GM04504 (cell line): Measurements from ENCODE around the gene CPE.

ENCODE experiments used
- DNase-seq: peaks from one replicate; pipeline ENCODE4 v3.0.0-alpha.2; 2012; ENCODE audit warnings: low read depth

CPE gene

DNA sequence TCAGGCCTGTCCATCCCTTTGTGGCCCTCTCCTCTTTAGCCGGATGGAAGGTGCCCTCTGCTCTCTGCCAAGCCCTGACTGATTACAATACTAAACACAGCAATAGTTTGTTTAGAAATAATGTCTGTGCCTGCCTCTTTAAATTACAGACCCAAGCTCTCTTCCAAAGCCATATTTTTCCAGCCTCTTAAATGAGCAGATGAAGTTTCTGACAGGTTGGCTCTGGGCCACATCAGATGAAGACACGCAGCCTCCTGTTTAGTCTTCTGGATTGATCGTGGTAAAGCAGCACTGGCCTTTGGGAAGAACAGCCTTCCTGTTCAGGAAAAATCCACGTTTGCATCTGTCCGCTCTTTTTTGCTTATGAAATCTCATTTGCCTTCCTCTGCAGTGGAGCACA lies 133.6 kb downstream of the CPE start:
- DNase-seq, result no peak

DNA sequence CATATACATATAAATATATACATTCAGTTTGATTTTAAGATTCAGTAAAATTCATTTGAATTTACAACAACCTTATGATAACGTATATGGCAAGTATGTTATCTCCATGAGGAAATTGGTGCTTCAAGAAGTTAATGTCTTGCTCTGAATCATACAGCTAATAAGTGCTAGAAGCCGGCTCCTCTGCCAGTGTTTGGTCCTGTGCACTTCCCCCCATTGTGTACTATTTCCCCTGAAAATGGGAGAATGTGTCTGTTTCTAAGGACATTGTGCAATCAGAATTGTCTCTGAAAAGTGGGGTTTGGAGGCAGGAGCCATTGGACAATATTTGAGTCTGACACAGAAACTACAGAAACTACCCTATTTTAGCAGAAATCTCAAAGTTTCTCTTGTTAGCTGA lies 135.9 kb downstream of the CPE start:
- no peak for DNase-seq

DNA sequence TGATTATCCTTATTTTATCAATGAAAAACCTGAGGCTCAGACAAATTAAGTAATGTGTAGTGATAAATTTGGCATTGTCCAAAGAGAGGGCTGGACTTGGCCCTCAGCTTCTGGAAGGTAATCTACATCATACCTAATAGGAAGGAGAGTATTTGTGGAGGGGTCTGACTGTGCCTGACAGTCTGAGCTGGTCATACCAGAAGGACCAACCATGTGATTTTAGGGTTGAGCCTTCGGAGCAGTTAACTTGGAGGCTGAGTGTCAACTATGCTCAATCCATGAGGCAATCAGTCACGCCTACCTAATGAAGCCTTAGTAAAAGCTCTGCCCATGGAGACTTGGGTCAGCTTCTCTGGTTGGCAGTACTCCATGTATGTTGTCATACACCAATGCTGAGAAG lies 136.4 kb downstream of the CPE start:
- no peak for DNase-seq

DNA sequence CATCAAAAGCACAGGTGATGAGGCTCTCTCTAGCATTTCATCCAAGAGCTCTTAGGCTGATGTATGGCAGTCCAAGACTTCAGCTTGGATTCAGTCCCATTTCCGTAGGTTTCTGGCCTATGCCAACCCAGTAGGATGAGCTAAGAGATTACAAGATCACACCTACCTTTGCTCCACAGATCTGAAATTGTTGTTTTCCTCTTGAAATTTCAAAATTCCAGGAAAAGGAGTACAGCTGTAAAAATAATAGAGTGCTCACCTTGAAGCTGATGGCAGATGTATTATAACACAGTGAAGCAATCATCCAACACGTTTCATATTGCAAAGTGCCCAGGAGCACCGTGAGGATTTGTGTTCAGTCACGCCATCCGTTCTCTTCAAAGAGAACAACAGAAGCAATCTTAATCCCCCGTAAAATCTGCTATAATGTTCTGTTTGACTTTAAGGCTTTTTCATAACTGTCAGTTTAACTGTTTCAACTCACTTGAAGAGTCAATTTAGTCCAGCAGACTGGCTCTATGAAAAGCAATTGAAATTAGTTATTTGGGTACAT lies 137.5 kb downstream of the CPE start:
- no peak for DNase-seq

DNA sequence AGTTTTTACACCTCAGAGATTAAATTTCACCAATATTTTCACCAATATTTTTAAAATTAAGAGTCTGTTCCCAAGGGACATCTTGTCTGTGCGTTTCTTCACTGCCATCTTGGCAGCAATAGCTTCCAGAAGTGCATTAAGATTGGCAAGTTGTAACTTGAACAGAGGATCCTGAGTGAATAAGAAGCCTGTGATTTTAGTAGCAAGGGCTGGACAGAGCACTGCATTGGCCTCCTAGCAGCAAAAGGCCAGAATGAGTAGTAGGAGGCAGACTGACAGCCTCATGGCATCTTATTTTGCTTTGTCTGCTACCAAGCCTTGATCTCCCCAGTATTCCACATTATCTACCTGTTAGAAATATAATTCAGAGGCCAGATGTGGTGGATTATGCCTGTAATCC lies 138.4 kb downstream of the CPE start:
- DNase-seq, result no peak

DNA sequence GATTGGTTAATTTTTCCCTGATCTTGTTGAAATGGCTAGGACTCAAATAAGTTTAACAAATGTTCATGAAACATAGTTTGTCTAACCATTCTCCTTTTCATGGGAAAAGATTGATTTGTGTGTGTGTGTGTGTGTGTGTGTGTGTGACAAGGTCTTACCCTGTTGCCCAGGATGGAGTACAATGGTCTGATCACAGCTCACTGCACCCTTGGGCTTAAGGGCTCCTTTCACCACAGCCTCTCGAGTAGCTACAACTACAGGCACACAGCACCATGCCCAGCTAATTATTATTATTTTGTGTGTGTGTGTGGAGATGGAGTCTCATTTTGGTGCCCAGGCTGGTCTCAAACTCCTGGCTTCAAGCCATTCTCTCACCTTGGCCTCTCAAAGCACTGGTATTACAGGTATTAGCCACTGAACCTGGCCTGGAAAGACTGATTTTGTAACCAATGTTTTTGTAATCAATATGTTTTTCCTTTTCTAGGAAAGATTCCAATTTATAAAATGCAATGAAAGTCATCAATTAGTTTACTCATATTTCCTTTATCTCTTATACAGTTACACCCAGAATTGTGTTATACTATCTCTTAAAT lies 139.3 kb downstream of the CPE start:
- DNase-seq, result no peak

DNA sequence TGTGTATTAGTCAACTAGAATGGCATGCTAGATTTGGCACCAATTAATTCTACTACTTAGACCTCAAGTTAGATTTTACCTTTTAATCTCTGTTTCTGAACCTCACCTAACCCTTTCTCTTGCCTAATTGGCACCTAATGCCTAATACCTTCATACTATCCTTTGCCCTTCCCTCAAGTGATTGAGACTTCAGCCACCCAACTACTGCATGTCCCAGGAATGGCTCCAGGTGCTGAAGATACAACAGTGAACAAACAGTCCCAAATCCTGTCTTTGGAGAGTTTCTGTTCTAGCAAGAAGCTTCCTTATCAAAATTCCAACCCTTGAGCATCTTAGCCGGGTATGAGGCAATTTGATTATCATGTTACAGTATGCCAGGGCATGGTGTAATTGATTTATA lies 139.9 kb downstream of the CPE start:
- no peak for DNase-seq

DNA sequence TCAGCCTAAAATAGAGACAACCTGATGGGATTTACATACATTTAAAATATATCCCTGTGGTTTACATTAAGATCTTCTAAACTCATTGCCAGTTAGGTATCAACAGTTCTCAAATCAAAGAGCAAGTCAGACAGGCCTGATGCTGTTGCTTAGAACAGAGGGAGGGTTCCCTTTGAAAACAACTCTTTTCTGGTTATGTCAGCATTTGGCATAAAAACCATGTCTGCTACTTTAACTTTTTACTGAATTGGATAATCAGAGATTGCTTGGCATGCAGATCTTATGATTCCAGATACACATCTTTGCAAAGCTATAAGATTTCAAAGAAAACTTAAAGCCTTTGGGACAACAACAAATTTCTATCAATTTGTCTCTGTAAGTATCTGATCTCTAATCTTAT lies 140.8 kb downstream of the CPE start:
- DNase-seq, result no peak

DNA sequence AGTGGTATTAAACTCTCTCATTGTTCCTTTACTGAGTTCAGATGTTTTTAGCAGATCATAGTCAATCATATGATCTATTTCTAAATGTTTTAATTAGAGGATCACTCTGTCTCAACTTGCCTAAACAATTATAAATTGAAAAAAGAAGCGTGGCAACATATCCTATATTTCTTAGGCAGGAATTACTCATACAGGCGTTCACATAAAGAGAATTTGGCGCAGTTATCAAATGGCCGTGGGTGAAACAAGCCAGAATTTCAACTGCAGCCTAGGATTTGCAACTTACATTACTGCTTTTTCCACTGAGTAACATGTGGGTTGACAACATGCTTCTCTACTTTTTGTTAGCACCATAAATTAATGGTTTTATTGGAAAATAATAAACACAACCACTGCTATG lies 141.3 kb downstream of the CPE start:
- DNase-seq, result no peak

DNA sequence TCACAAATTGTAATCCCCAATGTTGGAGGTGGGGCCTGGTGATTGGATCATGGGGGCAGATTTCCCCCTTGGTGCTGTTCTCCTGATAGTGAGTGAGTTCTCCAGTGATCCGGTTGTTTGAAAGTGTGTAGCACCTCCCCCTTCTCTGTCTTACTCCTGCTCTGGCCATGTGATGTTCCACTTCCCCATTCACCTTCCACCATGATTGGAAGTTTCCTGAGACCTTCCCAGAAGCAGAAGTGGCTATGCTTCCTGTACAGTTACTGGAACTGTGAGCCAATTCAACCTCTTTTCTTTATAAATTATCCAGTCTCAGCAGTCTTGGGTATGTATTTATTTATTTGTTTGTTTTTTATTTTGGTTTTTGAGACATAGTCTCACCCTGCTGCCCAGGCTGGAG lies 143.2 kb downstream of the CPE start:
- no peak for DNase-seq

DNA sequence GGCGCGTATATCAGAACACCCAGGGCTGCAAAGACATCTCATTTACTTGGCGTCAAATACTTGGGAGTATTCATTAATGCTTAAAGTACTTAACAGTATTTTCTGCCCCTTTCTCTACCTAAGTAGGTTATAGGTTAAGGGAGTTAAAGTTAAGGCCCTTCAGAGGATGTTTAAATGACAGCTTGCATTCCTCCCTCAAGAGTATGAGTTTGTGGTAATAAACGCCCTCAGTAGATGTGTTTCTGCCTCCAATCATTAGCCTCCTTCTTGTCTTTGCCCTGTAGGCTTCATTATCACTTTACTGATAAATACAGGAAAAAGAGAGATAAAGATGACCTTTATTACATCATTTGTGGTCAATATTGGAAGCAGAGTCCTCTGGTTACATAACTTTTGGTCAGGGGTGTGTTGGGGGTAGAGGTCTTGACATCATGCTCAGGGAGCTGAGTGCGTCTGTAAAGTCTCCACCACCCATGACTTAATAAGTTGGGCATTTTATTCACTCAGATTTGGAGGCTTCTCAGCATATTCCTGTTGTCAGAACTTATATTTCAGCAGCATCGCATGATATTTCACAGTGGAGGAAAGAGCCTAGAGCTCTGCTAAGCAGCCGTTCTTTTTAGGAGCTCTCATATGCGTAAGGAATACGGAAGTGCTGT lies 145.9 kb downstream of the CPE start:
- no peak for DNase-seq

DNA sequence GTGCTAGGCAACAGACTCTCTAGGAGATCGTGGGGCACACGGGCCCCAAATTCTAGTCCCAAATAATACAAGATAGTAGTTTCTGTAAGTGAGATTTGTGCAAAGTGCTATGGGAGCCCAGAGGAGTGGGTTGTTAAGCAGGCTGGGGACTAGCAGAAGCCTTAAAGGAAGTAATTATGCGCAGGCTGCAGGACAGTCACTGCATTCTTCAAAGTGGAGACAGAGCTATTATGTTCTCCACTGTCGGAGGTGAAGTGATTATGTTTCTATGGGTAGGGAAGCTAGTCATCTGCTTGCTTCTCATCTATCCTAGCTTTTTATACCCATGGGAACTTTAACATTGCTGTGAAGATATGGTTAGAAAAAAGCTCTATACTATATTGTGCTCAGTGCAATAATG lies 154.2 kb downstream of the CPE start:
- DNase-seq, result no peak

DNA sequence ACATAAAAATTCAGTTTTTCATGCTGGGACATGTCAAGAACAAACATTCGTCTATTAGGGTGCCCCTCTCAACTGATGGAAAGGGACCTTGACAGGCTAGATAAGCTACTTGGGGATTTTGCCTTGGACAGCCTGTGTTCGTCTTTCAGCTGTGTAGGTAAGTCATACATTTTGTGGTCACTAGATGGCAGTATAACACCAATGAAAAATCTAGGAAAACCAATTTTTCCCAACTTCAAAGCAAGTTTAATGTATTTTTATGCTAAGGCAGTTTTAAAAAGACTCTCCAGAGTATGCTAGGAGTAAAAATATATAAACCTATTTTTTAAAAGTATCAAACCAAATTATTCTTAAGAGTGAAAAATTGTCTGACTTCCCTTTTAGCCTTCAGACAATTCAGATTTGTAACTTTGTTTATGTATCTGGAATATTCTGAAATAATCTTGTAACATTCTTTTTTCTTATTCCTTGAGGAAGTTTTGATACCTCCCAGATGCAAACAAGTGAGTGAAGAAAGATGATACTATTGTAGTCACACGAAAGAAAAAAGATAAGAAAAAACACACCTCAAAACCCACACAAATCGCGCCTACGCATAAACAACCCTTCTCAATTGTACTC lies 158.3 kb downstream of the CPE start:
- DNase-seq, result peak; percentile 10

DNA sequence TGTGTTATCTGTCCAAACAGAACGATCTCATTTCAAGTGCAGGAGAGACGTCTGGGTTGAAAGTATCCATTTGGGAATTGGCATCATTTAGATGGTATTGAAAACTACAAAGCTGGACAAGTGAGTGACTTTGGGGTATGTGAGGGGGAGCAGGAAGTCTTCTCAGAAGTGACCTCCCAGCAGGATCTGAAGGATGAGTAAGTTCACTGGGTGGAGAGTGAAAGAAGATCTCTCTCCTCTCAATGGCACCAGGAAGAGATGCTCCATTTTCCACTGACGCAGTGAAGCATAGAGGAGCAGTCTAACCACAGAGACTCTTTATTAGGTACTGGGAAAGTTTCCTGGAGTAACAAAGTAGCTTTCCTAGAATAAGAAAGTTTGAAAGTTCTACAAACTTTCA lies 161.0 kb downstream of the CPE start:
- no peak for DNase-seq

DNA sequence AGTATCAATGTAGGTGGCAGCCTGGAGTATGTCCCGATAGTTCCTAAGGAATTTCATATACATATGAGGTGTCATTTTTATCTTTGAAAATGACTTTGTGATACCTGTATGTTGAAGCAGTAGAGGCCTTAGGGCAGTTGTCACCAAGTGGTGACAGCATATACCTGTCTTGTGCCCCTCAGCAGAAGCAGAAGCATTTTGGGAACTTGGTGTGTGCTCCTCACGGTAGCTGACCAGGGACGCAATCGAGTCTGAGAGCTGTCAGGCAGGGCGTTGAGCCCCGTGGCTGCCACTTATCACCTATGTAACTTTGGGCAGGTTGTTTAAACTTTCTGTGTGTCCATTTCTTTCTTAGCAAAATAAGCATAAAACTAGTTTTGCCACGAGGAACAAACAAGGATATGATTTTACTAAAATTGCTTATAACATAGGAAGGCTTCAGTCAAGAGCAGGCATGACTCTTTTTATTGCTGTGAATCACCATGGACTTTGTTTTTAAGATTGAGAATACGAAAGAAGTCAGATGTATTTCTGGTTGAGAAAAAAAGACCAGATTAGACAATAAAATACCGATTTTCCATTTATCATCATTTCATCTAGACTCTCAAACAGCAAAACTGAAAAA lies 161.5 kb downstream of the CPE start:
- no peak for DNase-seq

DNA sequence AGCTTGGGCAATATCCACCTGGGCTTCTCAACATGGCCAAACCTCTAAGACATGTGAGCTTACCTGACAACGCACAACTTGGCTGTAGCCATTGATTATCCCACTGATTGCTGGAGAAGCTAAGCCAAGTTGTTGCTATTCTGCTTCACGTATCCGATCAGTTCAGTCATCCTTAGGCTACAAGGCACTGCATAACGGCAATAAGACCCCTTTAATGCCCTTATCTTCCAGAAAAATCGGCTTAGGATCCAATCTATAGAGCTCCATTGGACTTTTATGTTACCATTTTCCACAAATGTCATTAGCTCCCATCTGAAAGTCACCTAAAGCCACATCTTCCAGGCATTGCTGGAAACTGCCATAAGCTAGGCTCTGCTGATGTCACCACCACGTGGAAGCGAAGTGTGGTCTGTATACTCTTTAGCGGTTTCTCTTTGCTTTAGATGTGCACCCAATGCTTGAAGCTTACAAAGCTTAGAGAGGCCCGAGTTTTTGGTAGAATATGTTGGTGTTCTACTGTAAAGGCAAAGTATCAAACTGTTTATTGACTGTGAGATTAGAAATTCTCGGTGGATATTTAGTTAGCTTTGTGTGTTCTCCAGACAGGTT lies 163.1 kb downstream of the CPE start:
- no peak for DNase-seq

DNA sequence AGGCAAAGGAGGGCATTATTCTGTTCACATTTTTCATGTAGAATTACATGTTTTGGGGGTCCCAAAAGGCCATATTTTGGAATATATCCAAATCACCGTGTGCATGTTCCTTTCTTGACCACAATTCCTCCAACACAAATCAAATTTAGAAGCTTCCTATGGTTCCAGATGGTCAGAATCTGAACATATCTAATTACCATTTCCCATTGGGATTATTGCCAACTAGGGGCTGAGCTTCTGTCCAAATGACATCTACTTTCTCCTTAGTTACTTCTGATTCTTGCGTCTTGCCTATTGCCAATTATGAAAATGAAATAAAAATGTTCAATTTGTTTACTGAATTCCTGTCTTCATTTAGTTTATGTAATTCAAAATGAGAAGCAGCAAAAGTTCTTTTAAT lies 163.7 kb downstream of the CPE start:
- DNase-seq, result no peak
